ENCODE data around the gene FAM9A.

The FAM9A gene

DNA sequence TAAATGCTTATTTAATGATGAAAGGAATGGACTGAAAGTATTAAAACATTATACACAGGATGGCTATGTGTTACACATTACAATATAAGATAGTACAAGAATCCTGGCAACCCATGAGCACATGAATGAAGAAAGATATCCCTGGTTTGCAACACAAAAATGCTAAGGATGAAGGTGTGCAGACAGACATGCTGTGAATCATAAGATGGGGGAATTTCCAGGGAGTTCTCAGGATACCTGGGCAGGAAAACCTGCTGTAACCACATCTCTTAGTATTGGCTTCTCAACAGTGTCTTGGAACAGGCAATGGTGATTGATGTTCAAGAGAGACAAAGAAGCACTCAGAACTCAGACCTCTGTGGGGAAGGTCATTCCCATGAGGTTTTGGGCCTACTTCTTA, 45.4 kb downstream of the FAM9A start:
- no peak for TF ChIP-seq CTCF (IDR thresholded peaks at IDR 0.05; ENCODE audit: borderline replicate concordance, control extremely low read depth, extremely low read depth, insufficient read depth, missing control alignments)
- in situ Hi-C loops (cut with MboI; ENCODE audit: low sequenced_read_pairs, unreplicated experiment), result no loop called here
- DNase-seq (ENCODE audit: low spot score), result no peak

DNA sequence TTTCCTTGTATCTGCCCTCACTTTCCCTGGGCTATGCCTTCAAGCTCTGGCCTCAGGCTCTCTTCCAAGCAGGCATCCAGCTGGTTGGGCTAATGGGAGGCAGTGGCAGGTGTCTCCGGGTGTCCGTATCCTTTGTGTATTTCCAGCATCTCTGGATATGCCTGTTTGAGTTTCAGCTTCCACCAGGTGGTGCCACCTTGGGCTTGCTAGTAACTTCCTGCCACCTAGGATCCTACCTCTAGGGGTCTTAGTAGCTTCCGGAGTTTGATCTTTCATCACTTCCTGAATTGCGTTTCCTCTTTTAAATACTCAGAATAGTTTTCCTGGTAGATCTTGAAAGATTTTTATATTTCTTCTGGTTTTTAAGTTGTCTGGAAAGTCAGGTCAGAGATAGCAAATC, 46.1 kb downstream of the FAM9A start:
- in situ Hi-C loops (cut with MboI; ENCODE audit: low sequenced_read_pairs, unreplicated experiment), result no loop called here
- no peak for TF ChIP-seq CTCF (IDR thresholded peaks at IDR 0.05; ENCODE audit: borderline replicate concordance, control extremely low read depth, extremely low read depth, insufficient read depth, missing control alignments)
- DNase-seq (ENCODE audit: low spot score), result no peak

DNA sequence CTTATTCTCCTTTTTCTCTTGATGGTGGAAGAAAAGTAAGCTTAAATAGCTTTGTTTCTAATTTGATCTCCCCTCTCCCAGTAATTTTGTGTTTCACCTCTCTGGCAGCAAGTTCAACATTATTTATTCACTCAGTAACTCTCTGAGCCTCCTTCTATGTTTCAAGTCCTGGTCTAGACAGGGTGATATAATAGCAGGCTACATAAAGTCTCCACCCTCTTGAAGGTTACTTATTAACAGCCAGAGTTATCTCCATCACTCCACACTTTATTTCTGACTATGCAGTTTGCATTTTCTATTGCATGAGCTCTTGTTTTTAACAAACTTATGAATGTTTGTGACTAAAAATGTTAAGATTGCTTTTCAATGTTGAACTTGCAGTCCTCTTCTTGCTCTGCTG, 51.5 kb downstream of the FAM9A start:
- no peak for TF ChIP-seq CTCF (IDR thresholded peaks at IDR 0.05; ENCODE audit: borderline replicate concordance, control extremely low read depth, extremely low read depth, insufficient read depth, missing control alignments)
- no peak for DNase-seq (ENCODE audit: low spot score)
- in situ Hi-C loops (cut with MboI; ENCODE audit: low sequenced_read_pairs, unreplicated experiment), result loop anchor here (10.0 kb wide), 1 partner anchor 755 kb away; no protein-coding TSS in a partner anchor

GRCh38 chrX:8748855-8749254, 52.3 kb downstream of the FAM9A start:
- in situ Hi-C loops (cut with MboI; ENCODE audit: low sequenced_read_pairs, unreplicated experiment), result loop anchor here (10.0 kb wide), 1 partner anchor 754 kb away; no protein-coding TSS in a partner anchor
- DNase-seq (ENCODE audit: low spot score), result peak; percentile 31
- no peak for TF ChIP-seq CTCF (IDR thresholded peaks at IDR 0.05; ENCODE audit: borderline replicate concordance, control extremely low read depth, extremely low read depth, insufficient read depth, missing control alignments)

GRCh38 chrX:8743126-8743732, 58.0 kb downstream of the FAM9A start:
- peak; percentile 52 for DNase-seq (ENCODE audit: low spot score)
- TF ChIP-seq CTCF (IDR thresholded peaks at IDR 0.05; ENCODE audit: borderline replicate concordance, control extremely low read depth, extremely low read depth, insufficient read depth, missing control alignments), result peak; percentile 65
- in situ Hi-C loops (cut with MboI; ENCODE audit: low sequenced_read_pairs, unreplicated experiment), result loop anchor here (10.0 kb wide), 1 partner anchor 748 kb away; no protein-coding TSS in a partner anchor

GRCh38 chrX:8741981-8742380, 59.2 kb downstream of the FAM9A start:
- DNase-seq (ENCODE audit: low spot score), result no peak
- in situ Hi-C loops (cut with MboI; ENCODE audit: low sequenced_read_pairs, unreplicated experiment), result loop anchor here (10.0 kb wide), 1 partner anchor 747 kb away; no protein-coding TSS in a partner anchor
- no peak for TF ChIP-seq CTCF (IDR thresholded peaks at IDR 0.05; ENCODE audit: borderline replicate concordance, control extremely low read depth, extremely low read depth, insufficient read depth, missing control alignments)

All from GM13976 (cell line).